HG03095 (cell line): ENCODE measurements around the gene HES2.
"Not testable (repeated sequence)": the region's sequence is repeated elsewhere in the genome, so short reads cannot be mapped to it uniquely, and the experiment has no call there.

Experiments used
- ATAC-seq: cut with Tn5 transposase; IDR thresholded peaks from one replicate; pipeline ENCODE4 v1.9.1; 2021; ENCODE audit warnings: moderate library complexity; ENCODE audit not compliant: unreplicated experiment

The HES2 gene

GRCh38 chr1:6437012-6437700 lies 17.4 kb upstream of the HES2 start:
- not testable (repeated sequence) for ATAC-seq

GRCh38 chr1:6436277-6436676 lies 16.6 kb upstream of the HES2 start:
- not testable (repeated sequence) for ATAC-seq

- ATAC-seq, result no peak
These were observed 15.8 kb upstream of the HES2 start for GRCh38 chr1:6435547-6435946.

- ATAC-seq, result no peak
These were observed 15.4 kb upstream of the HES2 start for GRCh38 chr1:6435129-6435528.

- no peak for ATAC-seq
These were observed 14.5 kb upstream of the HES2 start for GRCh38 chr1:6434186-6434585.

GRCh38 chr1:6431645-6432579 lies 12.2 kb upstream of the HES2 start:
- not testable (repeated sequence) for ATAC-seq

- not testable (repeated sequence) for ATAC-seq
These were observed 10.1 kb upstream of the HES2 start for GRCh38 chr1:6429660-6430411.

- ATAC-seq, result not testable (repeated sequence)
These were observed 8.7 kb upstream of the HES2 start for GRCh38 chr1:6428453-6428852.

- ATAC-seq, result no peak
These were observed 8.0 kb upstream of the HES2 start for GRCh38 chr1:6427441-6428390.

- ATAC-seq, result no peak
These were observed 7.2 kb upstream of the HES2 start for GRCh38 chr1:6426972-6427350.

- ATAC-seq, result no peak
These were observed 6.7 kb upstream of the HES2 start for GRCh38 chr1:6426277-6426971.

GRCh38 chr1:6425658-6426057 lies 5.9 kb upstream of the HES2 start:
- ATAC-seq, result no peak

GRCh38 chr1:6424619-6425593 lies 5.2 kb upstream of the HES2 start, which contains the start of gene ESPN:
TSS of gene ESPN (plus strand) at chr1:6424776. CDS start at chr1:6424956, 180 bp downstream.
- no peak for ATAC-seq

- ATAC-seq, result no peak
These were observed 4.4 kb upstream of the HES2 start for GRCh38 chr1:6424000-6424565.

- ATAC-seq, result no peak
These were observed 3.7 kb upstream of the HES2 start for GRCh38 chr1:6423321-6423999.

GRCh38 chr1:6421266-6421665 lies 1.5 kb upstream of the HES2 start:
- no peak for ATAC-seq

GRCh38 chr1:6420454-6421042 lies 829 bp upstream of the HES2 start:
- no peak for ATAC-seq
